NCI-H1436 treated with DMSO at 0.1 percent for 48 hours (cell line): ENCODE measurements around the gene LIMD2.

Source experiments
- DNase-seq: peaks from one replicate; lab custom pipeline; 2025; lab: John Stamatoyannopoulos, UW

Gene LIMD2

GRCh38 chr17:63701456-63701820 is 1.5 kb upstream of the LIMD2 start:
- DNase-seq = no peak

- no peak for DNase-seq
Measured at GRCh38 chr17:63700528-63701455, 867 bp upstream of the LIMD2 start.

- DNase-seq = no peak
Measured at GRCh38 chr17:63698886-63699637, 863 bp downstream of the LIMD2 start.

- no peak for DNase-seq
Measured at GRCh38 chr17:63698381-63698885, 1.5 kb downstream of the LIMD2 start.

- DNase-seq = peak; percentile 38
Measured at GRCh38 chr17:63697341-63698286, 2.3 kb downstream of the LIMD2 start.

- no peak for DNase-seq
Measured at GRCh38 chr17:63696381-63696961, 3.5 kb downstream of the LIMD2 start.

- DNase-seq = no peak
Measured at GRCh38 chr17:63695889-63696288, 4.0 kb downstream of the LIMD2 start.

- DNase-seq = no peak
Measured at GRCh38 chr17:63694950-63695773, 4.8 kb downstream of the LIMD2 start.

- DNase-seq = no peak
Measured at GRCh38 chr17:63694229-63694949, 5.5 kb downstream of the LIMD2 start.

GRCh38 chr17:63693411-63694113 is 6.4 kb downstream of the LIMD2 start:
- no peak for DNase-seq

GRCh38 chr17:63692195-63692816 is 7.6 kb downstream of the LIMD2 start:
- DNase-seq = no peak

- DNase-seq = no peak
Measured at GRCh38 chr17:63689479-63689878, 10.4 kb downstream of the LIMD2 start.

- DNase-seq = no peak
Measured at GRCh38 chr17:63688396-63689020, 11.4 kb downstream of the LIMD2 start.

GRCh38 chr17:63686138-63686685 is 13.7 kb downstream of the LIMD2 start:
- no peak for DNase-seq

- DNase-seq = no peak
Measured at GRCh38 chr17:63685578-63685977, 14.3 kb downstream of the LIMD2 start.

GRCh38 chr17:63685041-63685440 is 14.9 kb downstream of the LIMD2 start:
- DNase-seq = no peak

- no peak for DNase-seq
Measured at GRCh38 chr17:63682981-63683380, 16.9 kb downstream of the LIMD2 start.

- DNase-seq = no peak
Measured at GRCh38 chr17:63682441-63682840, 17.5 kb downstream of the LIMD2 start.
